SU-DHL-6 (cell line): ENCODE data around the gene C11orf58.

Experiments
- H2AFZ ChIP-seq: fragments of 200-600 bp; sonication (generic); 2 replicates; pipeline ENCODE4 v1.6.1; 2014; ENCODE audit warnings: low read depth, mild to moderate bottlenecking, moderate library complexity, mixed read lengths, antibody characterized with exemption, low read length; ENCODE audit not compliant: severe bottlenecking
- H3F3A ChIP-seq: fragments of 200-600 bp; shearing (Covaris generic); 2 replicates; pipeline ENCODE4 v1.6.0; 2016; ENCODE audit warnings: antibody characterized with exemption, mild to moderate bottlenecking; ENCODE audit not compliant: insufficient read depth
- H3K27ac ChIP-seq: fragments of 200-600 bp; sonication (generic); 2 replicates; pipeline ENCODE4 v1.5.1; 2016; ENCODE audit warnings: low read depth, mild to moderate bottlenecking, low read length, moderate library complexity, mixed read lengths
- H3K27me3 ChIP-seq: fragments of 200-600 bp; sonication (generic), shearing (Covaris generic); 2 replicates; pipeline ENCODE4 v1.6.0; 2014; ENCODE audit warnings: mild to moderate bottlenecking, low read length
- H3K36me3 ChIP-seq: fragments of 200-600 bp; sonication (generic); 2 replicates; pipeline ENCODE4 v1.6.1; 2014; ENCODE audit warnings: mild to moderate bottlenecking, low read length, mixed read lengths
- H3K4me2 ChIP-seq: fragments of 300-600, 200-600 bp; shearing (Covaris generic), sonication (generic); 2 replicates; pipeline ENCODE4 v1.6.0; 2014; ENCODE audit warnings: low read length, low read depth, mild to moderate bottlenecking; ENCODE audit not compliant: poor library complexity, severe bottlenecking
- H3K4me3 ChIP-seq: fragments of 200-600 bp; sonication (generic); 2 replicates; pipeline ENCODE4 v1.5.1; 2014; ENCODE audit warnings: antibody characterized with exemption, low read length, mild to moderate bottlenecking, mixed read lengths; ENCODE audit not compliant: insufficient read depth, poor library complexity, severe bottlenecking
- H3K79me2 ChIP-seq: fragments of 200-600 bp; sonication (generic); 2 replicates; pipeline ENCODE4 v1.6.1; 2014; ENCODE audit warnings: mild to moderate bottlenecking, low read length, moderate library complexity; ENCODE audit not compliant: insufficient read depth
- H3K9ac ChIP-seq: fragments of 200-600 bp; sonication (generic); 2 replicates; pipeline ENCODE4 v1.7.0; 2014; ENCODE audit warnings: mild to moderate bottlenecking, low read length
- H3K9me2 ChIP-seq: fragments of 200-600 bp; sonication (generic); replicated peaks from 2 replicates; pipeline ENCODE4 v1.6.1; 2014; ENCODE audit warnings: low read length; ENCODE audit not compliant: insufficient read depth
- H3K9me3 ChIP-seq: fragments of 200-600 bp; sonication (generic); 2 replicates; pipeline ENCODE4 v1.6.1; 2014; ENCODE audit warnings: low read length, mixed read lengths; ENCODE audit not compliant: insufficient read depth
- H4K20me1 ChIP-seq: fragments of 200-600 bp; sonication (generic); 2 replicates; pipeline ENCODE4 v1.6.1; 2014; ENCODE audit warnings: low read depth, mild to moderate bottlenecking, antibody characterized with exemption, low read length, moderate library complexity, mixed read lengths
- CTCF ChIP-seq: fragments of 200-600 bp; sonication (generic); IDR thresholded peaks from one replicate; pipeline ENCODE4 v1.5.1; 2017; ENCODE audit warnings: antibody characterized with exemption, mild to moderate bottlenecking, low read length, moderate library complexity; ENCODE audit not compliant: insufficient read depth, poor library complexity, severe bottlenecking
- EZH2phosphoT487 ChIP-seq: fragments of 200-600 bp; sonication (generic), shearing (Covaris generic); conservative IDR thresholded peaks from 2 replicates; pipeline ENCODE4 v1.6.1; 2018; ENCODE audit warnings: mild to moderate bottlenecking, antibody characterized with exemption, low read length, moderate library complexity, mixed read lengths

Gene C11orf58

DNA sequence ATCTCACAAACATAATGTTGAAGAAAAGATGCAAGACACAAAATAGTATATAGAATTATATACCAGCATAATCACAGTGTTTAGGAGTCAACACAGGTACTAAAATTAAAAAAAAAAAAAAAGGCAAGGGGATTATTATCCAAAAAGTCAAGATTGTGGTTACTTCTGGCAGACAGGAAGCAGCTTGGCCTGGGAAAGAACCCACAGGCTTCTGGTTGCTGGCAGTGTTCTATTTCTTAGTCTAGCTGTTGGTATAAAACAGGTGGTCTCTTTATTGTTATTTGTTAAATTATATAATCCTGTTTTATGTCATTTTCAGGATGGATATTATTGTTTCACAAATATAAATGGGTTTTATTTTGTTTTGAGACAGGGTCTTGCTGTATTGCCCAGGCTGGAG lies 54.0 kb downstream of the C11orf58 start:
- Histone ChIP-seq H3K79me2 (no peaks in the 10 kb centered on the region), H3K4me2 (no peak overlapping the region), H3K36me3 (no peaks in the 10 kb centered on the region)

GRCh38 chr11:16793009-16793408 lies 54.6 kb downstream of the C11orf58 start:
- no peak overlapping the region for H3K27ac ChIP-seq
- no peaks in the 10 kb centered on the region for H3F3A ChIP-seq
- no peak overlapping the region for H3K4me2 ChIP-seq
- H3K27me3 ChIP-seq, result no peaks in the 10 kb centered on the region
- no peaks in the 10 kb centered on the region for H3K79me2 ChIP-seq
- no peak overlapping the region for H3K9ac ChIP-seq
- H2AFZ ChIP-seq, result no peak overlapping the region
- H3K9me2 ChIP-seq, result no peaks in the 10 kb centered on the region
- no peak overlapping the region for H3K4me3 ChIP-seq
- H3K9me3 ChIP-seq, result no peaks in the 10 kb centered on the region
- TF ChIP-seq CTCF, result no peak
- no peak for TF ChIP-seq EZH2phosphoT487
- no peaks in the 10 kb centered on the region for H3K36me3 ChIP-seq
- H4K20me1 ChIP-seq, result no peaks in the 10 kb centered on the region

More for the DNA sequence above, 54.0 kb downstream of the C11orf58 start:
- no peaks in the 10 kb centered on the region for H3F3A ChIP-seq
- H3K9ac ChIP-seq, result no peak overlapping the region
- no peak overlapping the region for H3K4me3 ChIP-seq
- H3K9me2 ChIP-seq, result no peaks in the 10 kb centered on the region
- H4K20me1 ChIP-seq, result no peaks in the 10 kb centered on the region
- H3K9me3 ChIP-seq, result no peaks in the 10 kb centered on the region
- no peak overlapping the region for H2AFZ ChIP-seq
- no peaks in the 10 kb centered on the region for H3K27me3 ChIP-seq
- no peak overlapping the region for H3K27ac ChIP-seq
- TF ChIP-seq CTCF, result no peak
- no peak for TF ChIP-seq EZH2phosphoT487

GRCh38 chr11:16793511-16793910 lies 55.1 kb downstream of the C11orf58 start:
- H3K4me2 ChIP-seq, result no peak overlapping the region
- H3K4me3 ChIP-seq, result no peak overlapping the region
- H2AFZ ChIP-seq, result no peak overlapping the region
- no peaks in the 10 kb centered on the region for H3F3A ChIP-seq
- no peaks in the 10 kb centered on the region for H3K36me3 ChIP-seq
- H3K9me3 ChIP-seq, result no peaks in the 10 kb centered on the region
- no peaks in the 10 kb centered on the region for H3K79me2 ChIP-seq
- no peak for TF ChIP-seq EZH2phosphoT487
- no peak for TF ChIP-seq CTCF
- no peak overlapping the region for H3K9ac ChIP-seq
- H3K27ac ChIP-seq, result no peak overlapping the region
- H3K27me3 ChIP-seq, result no peaks in the 10 kb centered on the region
- no peaks in the 10 kb centered on the region for H4K20me1 ChIP-seq
- H3K9me2 ChIP-seq, result no peaks in the 10 kb centered on the region
